Measurements from ENCODE around the gene AOAH. TPM values are rescaled to one million over a fixed set of nuclear protein-coding genes. Genes with fewer than 3 reads are reported as not detected.

AOAH gene
- total and polyA plus RNA-seq, 9 of the 15 experiments (the other 6 are each of a cell fraction or from before 2014, with no cell fraction given): not detected

DNA sequence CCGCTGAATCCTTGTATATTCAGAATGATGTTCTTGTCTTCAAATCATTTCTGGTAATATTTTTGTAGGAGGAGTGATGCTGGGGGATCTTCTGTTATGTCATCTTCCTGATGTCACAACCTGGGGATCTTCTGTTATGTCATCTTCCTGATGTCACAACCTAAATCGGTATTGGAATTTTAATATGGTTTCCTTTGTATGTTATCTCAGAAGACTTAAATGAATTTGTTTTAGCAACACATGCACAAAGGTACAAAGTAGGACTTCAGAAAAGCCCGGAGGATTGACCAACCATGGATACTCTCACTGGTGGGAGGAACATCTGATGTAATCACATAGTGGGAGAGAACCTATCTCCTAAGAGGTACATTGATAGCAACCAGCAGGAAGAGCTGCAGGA lies 9.1 kb upstream of the AOAH start (continued):
- TF ChIP-seq, protein P1, sequence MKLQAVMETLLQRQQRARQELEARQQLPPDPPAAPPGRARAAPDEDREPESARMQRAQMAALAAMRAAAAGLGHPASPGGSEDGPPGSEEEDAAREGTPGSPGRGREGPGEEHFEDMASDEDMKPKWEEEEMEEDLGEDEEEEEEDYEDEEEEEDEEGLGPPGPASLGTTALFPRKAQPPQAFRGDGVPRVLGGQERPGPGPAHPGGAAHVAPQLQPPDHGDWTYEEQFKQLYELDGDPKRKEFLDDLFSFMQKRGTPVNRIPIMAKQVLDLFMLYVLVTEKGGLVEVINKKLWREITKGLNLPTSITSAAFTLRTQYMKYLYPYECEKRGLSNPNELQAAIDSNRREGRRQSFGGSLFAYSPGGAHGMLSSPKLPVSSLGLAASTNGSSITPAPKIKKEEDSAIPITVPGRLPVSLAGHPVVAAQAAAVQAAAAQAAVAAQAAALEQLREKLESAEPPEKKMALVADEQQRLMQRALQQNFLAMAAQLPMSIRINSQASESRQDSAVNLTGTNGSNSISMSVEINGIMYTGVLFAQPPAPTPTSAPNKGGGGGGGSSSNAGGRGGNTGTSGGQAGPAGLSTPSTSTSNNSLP (IDR thresholded peaks at IDR 0.05; ENCODE audit: borderline replicate concordance, low read depth, low read length): no peak
- TF ChIP-seq ARID2 (IDR thresholded peaks at IDR 0.05): no peak
- TF ChIP-seq, protein P2, sequence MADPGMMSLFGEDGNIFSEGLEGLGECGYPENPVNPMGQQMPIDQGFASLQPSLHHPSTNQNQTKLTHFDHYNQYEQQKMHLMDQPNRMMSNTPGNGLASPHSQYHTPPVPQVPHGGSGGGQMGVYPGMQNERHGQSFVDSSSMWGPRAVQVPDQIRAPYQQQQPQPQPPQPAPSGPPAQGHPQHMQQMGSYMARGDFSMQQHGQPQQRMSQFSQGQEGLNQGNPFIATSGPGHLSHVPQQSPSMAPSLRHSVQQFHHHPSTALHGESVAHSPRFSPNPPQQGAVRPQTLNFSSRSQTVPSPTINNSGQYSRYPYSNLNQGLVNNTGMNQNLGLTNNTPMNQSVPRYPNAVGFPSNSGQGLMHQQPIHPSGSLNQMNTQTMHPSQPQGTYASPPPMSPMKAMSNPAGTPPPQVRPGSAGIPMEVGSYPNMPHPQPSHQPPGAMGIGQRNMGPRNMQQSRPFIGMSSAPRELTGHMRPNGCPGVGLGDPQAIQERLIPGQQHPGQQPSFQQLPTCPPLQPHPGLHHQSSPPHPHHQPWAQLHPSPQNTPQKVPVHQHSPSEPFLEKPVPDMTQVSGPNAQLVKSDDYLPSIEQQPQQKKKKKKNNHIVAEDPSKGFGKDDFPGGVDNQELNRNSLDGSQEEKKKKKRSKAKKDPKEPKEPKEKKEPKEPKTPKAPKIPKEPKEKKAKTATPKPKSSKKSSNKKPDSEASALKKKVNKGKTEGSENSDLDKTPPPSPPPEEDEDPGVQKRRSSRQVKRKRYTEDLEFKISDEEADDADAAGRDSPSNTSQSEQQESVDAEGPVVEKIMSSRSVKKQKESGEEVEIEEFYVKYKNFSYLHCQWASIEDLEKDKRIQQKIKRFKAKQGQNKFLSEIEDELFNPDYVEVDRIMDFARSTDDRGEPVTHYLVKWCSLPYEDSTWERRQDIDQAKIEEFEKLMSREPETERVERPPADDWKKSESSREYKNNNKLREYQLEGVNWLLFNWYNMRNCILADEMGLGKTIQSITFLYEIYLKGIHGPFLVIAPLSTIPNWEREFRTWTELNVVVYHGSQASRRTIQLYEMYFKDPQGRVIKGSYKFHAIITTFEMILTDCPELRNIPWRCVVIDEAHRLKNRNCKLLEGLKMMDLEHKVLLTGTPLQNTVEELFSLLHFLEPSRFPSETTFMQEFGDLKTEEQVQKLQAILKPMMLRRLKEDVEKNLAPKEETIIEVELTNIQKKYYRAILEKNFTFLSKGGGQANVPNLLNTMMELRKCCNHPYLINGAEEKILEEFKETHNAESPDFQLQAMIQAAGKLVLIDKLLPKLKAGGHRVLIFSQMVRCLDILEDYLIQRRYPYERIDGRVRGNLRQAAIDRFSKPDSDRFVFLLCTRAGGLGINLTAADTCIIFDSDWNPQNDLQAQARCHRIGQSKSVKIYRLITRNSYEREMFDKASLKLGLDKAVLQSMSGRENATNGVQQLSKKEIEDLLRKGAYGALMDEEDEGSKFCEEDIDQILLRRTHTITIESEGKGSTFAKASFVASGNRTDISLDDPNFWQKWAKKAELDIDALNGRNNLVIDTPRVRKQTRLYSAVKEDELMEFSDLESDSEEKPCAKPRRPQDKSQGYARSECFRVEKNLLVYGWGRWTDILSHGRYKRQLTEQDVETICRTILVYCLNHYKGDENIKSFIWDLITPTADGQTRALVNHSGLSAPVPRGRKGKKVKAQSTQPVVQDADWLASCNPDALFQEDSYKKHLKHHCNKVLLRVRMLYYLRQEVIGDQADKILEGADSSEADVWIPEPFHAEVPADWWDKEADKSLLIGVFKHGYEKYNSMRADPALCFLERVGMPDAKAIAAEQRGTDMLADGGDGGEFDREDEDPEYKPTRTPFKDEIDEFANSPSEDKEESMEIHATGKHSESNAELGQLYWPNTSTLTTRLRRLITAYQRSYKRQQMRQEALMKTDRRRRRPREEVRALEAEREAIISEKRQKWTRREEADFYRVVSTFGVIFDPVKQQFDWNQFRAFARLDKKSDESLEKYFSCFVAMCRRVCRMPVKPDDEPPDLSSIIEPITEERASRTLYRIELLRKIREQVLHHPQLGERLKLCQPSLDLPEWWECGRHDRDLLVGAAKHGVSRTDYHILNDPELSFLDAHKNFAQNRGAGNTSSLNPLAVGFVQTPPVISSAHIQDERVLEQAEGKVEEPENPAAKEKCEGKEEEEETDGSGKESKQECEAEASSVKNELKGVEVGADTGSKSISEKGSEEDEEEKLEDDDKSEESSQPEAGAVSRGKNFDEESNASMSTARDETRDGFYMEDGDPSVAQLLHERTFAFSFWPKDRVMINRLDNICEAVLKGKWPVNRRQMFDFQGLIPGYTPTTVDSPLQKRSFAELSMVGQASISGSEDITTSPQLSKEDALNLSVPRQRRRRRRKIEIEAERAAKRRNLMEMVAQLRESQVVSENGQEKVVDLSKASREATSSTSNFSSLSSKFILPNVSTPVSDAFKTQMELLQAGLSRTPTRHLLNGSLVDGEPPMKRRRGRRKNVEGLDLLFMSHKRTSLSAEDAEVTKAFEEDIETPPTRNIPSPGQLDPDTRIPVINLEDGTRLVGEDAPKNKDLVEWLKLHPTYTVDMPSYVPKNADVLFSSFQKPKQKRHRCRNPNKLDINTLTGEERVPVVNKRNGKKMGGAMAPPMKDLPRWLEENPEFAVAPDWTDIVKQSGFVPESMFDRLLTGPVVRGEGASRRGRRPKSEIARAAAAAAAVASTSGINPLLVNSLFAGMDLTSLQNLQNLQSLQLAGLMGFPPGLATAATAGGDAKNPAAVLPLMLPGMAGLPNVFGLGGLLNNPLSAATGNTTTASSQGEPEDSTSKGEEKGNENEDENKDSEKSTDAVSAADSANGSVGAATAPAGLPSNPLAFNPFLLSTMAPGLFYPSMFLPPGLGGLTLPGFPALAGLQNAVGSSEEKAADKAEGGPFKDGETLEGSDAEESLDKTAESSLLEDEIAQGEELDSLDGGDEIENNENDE (IDR thresholded peaks at IDR 0.05; ENCODE audit: low read depth, low read length): no peak
- TF ChIP-seq IRF2 (CRISPR knock-in tag; IDR thresholded peaks at IDR 0.05): no peak
- no peak for TF ChIP-seq SMAD1 (IDR thresholded peaks at IDR 0.05; ENCODE audit: low read depth, low read length, partially characterized antibody)
- TF ChIP-seq CBX3 (IDR thresholded peaks at IDR 0.05; ENCODE audit: borderline replicate concordance in 1 of 2, low read length in 2 of 2): no peak
